Motor neuron (in vitro differentiated cells): Measurements from ENCODE around the gene BTRC. TPM values are rescaled to one million over a fixed set of nuclear protein-coding genes. Genes with fewer than 3 reads are reported as not detected.
A peak's percentile ranks its signal among the peaks of the same experiment; 100 is the strongest.
"Not testable (repeated sequence)": the region's sequence is repeated elsewhere in the genome, so short reads cannot be mapped to it uniquely, and the experiment has no call there.

ENCODE experiments used
- ATAC-seq, 8 experiments: fragments of 200-7000 bp; cut with Tn5 transposase; replicated peaks in 6 of 8; 2 replicates each; pipeline ENCODE4 v1.8.0; 2021; ENCODE audit warnings: mild to moderate bottlenecking in 8 of 8, moderate library complexity in 8 of 8
- H3K27ac ChIP-seq, 2 donors: fragments of 250-450 bp; sonication (Bioruptor Pico); 2 replicates each; pipeline ENCODE4 v1.9.0; 2021; ENCODE audit warnings: antibody characterized with exemption in 2 of 2, mild to moderate bottlenecking in 2 of 2, moderate library complexity in 1 of 2
- H3K4me1 ChIP-seq, 2 donors: fragments of 250-450 bp; sonication (Bioruptor Pico); replicated peaks in 1 of 2; 2 replicates each; pipeline ENCODE4 v1.6.1; 2021; ENCODE audit warnings: antibody characterized with exemption in 2 of 2, mild to moderate bottlenecking in 2 of 2, moderate library complexity in 1 of 2
- H3K4me3 ChIP-seq, 5 donors: fragments of 250-450 bp; sonication (Bioruptor Pico); 2 replicates each; pipeline ENCODE4 v1.9.0; 2021; ENCODE audit warnings: antibody characterized with exemption in 5 of 5, mild to moderate bottlenecking in 5 of 5, moderate library complexity in 4 of 5
- WGBS, 10 experiments: fragments of 450-650 bp; shearing (Covaris generic); methylation state at CpG; one replicate each; pipeline ENCODE4 v1.0.0; 2022; 5-methylcytosine and 5-hydroxymethylcytosine counted together
- in situ Hi-C, 9 experiments: fragments of 400-800 bp; cut with MboI; loops; one replicate each; pipeline ENCODE4 v1.15.0; 2021; ENCODE audit warnings: low sequenced_read_pairs in 9 of 9, low pct_unique_long_range_greater_than_20kb in 2 of 9; ENCODE audit not compliant: unreplicated experiment in 9 of 9
- total RNA-seq, 8 experiments: library from RNA; unstranded; fragments of 300-600 nt; gene quantifications; 2 replicates each; pipeline versions ENCODE4 v1.2.3 to v1.2.4, GENCODE V29; 2022

Gene BTRC
- total RNA-seq, 8 experiments from 2014 or later, result 18.5 to 27.5 (median 20.1) TPM

DNA sequence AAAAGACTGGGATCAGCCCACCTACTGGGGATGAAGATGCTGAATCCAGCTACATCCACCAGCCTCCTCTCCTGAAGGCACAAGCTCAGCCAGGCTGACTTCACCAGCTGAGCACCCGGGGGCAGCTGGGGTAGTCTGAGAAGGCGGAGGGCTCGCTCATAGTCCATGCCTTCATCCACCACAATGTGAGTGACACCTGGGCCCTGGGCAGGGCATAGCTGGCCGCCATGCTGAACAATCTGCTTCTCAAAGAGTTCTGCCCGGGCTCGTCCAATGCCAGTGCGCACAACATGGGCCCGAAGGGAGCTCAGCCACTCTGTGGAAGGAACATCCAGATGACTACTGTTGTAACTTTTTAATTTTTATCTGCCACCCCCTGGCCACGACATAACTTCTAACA is 231.9 kb downstream of the BTRC start:
- WGBS, 10 experiments, result 86 to 100% (median 99%) methylated on average over 1 to 7 of the region's 9 CpGs; no CpG with 5 or more reads in 6 of the 10 experiments
- in situ Hi-C loops, result no loop called here
- Histone ChIP-seq H3K4me3 (no peak overlapping the region), H3K4me1 (peaks cover 8 to 14% of the 10 kb centered on the region in 2 donors), H3K27ac (no peak overlapping the region)
- no peak for ATAC-seq

DNA sequence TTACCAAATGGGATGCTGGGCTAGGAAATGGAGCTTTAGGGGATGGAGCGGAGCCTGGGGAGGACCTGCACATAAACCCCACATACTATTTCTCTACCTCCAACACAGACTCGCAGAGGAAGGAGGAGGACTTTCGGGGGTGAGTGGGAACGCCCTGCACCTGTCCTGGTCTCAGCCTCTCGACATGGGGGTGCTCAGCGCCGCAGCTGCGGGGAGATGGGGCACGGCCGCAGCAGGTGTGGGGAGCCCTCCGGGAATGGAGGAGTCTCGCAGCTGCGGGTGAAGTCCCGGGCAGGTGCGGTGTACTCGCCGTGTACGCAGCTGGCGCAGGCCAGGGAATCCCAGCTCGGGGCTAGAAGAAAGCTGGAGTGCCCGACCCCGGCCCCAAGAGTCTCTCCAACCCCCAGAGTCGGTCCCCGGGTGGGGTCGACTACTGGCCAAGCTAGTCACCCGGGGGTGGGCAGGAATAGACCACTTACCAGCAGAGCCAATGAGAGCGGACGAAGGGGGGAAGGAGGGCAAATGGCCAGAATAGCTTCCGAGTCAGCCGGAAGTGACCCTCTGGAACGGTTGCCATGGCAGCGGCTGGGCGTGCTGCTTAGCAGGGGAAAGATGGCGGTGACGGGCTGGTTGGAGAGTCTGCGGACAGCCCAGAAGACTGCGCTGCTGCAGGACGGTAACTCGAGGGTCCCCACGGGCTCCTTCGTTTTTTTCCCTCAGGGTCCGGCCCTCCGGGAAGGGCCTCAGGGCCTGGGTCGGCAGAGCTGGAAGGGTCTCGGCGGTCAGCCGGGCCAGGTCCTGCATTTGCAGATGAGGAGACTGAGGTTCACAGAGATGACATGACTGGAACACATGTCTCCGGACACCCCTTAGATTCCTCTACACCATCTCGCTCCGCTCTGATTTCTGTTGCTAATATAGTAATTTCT is 234.0 kb downstream of the BTRC start, which contains the start of the genes DPCD and POLL:
Gene DPCD, plus strand, starts transcription at position 597 of the 929 bp plus-strand sequence. Its CDS starts 16 bp downstream, at position 613.
Gene POLL, minus strand, starts transcription at position 533 of the 929 bp plus-strand sequence. CDS start 897 bp downstream, outside the sequence.
- in situ Hi-C loops, result no loop called here
- 0 to 22% (median 2%) methylated on average over 5 to 16 of the region's 50 CpGs; no CpG with 5 or more reads in 6 of the 10 experiments for WGBS, 10 experiments
- Histone ChIP-seq H3K4me3 (peak within 1 kb of the TSS; percentile 57 to 99 (median 86)), H3K27ac (peak within 1 kb of the TSS; percentile 36 to 69), H3K4me1 (peaks cover 8 to 14% of the 10 kb centered on the region in 2 donors)
- peak; percentile 92 to 99 (median 99) for ATAC-seq

DNA sequence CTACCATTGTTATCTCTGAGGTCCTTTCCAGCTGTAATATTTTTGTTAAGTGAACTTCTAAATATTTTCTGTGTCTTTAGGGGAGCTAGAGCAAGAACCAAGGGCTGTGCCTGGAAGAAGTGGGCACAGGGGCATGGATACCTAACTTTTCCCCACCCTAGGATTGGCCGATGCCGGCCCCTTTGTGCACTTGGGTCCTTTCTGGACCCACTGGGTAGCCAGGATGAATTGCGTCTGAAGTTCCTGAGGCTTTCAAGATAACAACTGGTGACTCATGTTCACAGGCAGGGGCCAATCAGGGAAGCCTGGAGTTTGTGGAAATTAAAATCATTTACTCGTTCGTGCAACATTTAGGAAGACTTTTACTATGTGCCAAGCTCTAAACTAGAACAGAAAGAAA is 234.9 kb downstream of the BTRC start:
- ATAC-seq, result peak in 2 of 8 experiments; percentile 13 to 38
- in situ Hi-C loops, result no loop called here
- H3K4me3 ChIP-seq, result peak overlapping the region; percentile 57 to 99 (median 86)
- peaks cover 8 to 14% of the 10 kb centered on the region in 2 donors for H3K4me1 ChIP-seq
- 20 to 100% (median 45%) methylated on average over 1 to 5 of the region's 5 CpGs; no CpG with 5 or more reads in 2 of the 10 experiments for WGBS, 10 experiments
- no peak overlapping the region for H3K27ac ChIP-seq

DNA sequence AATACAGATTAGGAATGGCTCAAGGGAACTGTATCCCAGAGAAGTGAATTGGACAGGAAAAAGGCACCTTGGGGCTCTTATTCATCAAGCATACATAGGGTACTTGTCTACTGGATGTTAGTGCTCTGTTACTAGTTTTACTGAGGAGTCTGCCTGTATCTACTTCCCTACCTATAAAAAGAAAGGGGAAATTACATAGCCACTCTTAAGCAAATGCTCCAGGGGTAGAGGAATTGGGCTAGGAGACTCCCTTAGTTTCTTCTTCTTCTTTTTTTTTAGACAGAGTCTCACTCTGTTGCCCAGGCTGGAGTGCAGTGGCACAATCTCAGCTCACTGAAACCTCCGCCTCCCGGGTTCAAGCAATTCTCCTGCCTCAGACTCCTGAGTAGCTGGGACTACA is 239.4 kb downstream of the BTRC start:
- ATAC-seq, H3K27ac ChIP-seq, in situ Hi-C loops, H3K4me3 ChIP-seq: not testable (repeated sequence)
- H3K4me1 ChIP-seq, result peaks cover 16 to 20% of the 10 kb centered on the region in 2 donors
- WGBS, 10 experiments, result 50 to 100% (median 100%) methylated on average over 2 of the region's 2 CpGs; no CpG with 5 or more reads in 6 of the 10 experiments

DNA sequence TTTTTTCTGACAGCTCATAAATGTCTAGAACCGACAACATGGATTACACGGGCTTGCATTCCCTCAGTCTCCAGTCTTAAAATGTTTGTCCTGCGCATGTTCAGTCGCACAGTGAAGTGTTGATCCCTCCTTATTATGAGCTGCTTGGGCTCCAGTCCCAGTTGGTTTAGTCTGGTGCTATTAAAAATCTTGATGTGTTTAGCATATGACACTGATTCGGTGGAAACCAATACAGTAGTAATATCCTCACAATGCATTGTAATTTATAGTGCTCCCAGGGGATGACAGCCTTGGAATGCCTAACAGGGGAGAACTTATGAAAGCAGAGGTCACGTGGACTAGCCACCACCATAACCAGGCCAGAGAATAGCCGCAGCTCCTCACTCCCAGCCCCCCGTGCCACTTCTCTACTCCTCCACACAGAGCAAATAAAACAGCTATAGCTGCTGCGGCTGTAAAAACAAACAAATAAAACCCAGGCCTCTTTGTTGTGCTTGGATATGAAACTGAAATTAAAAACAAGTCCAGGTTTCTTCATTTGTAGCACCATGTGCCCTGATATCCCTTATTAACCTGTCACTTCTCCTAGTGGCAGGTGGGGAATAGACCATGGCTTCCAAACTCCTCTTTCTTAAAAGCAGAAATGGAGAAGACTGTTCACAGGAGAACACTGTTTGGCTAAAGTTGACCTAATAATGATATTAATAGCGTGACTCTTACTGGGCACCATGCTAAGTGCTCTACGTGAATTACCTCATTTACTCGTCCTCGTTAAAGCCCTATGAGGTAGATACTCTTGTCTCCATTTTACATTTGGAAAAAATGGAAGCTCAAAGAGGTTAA is 241.8 kb downstream of the BTRC start:
- WGBS, 10 experiments, result 57 to 98% (median 85%) methylated on average over 3 to 11 of the region's 13 CpGs
- Histone ChIP-seq H3K4me1 (peaks cover 13 to 16% of the 10 kb centered on the region in 2 donors), H3K27ac (no peak overlapping the region), H3K4me3 (no peak overlapping the region)
- peak in 7 of 8 experiments; percentile 33 to 98 (median 77) for ATAC-seq
- in situ Hi-C loops, result no loop called here

DNA sequence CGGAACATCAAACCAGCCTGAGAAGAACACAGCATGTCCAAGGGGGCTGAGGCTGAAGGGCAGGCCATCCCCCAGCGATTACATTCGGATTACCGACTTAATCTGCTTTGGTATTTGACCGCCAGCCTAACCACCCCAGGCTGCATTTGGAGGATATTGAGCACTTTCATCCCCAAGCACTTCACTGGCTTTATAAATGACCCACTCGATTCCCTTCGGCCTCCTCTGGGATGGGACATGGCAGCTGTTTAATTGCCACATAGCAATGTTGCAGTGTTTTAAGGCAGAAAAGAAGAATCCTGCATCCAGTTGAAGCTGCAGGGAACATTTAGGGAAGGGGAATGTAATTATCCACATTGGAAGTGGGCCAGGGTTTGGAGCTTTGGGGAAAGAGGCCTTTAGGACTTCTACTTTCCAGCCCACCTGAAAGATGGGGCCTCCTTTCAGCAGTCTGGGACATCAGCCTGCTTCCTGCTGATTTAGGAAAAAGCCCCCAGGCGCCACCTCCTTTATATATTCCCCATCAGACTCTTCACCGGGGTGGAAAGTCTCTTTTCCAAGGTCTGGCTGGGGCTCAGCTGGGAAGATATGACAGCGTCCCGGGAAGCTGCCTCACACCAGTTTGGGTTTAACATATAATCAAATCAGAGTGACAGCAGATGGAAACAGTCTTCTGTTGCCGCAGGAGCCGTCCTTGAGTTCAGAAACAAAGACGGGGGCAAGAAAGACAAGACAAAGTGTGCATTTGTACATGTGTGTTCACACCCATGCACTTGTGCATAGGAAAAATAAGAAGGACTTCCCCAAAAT is 243.3 kb downstream of the BTRC start:
- in situ Hi-C loops, result no loop called here
- WGBS, 10 experiments, result 75 to 100% (median 79%) methylated on average over 1 to 12 of the region's 14 CpGs
- peak in 1 of 8 experiments; percentile 12 for ATAC-seq

DNA sequence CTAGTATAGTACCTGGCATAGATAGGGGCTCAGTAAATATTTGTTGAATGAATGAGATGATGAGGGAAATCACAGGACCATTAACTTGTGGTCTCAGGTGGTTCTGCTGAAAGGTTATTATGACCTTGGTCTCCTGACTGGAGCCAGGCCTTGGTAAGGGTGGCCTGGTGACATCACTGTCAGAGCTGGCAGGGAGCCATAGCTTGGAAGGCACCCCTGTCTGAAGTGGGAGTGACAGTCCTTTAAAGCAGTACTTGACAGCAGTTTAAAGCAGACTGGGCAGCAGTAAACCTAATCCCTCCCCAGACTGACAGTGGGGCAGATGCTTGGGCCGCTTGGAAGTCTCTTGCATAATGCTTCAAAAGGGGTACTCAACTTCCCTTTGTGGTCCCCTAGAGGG is 247.6 kb downstream of the BTRC start:
- in situ Hi-C loops, result loop anchor here in 6 of 9 experiments (10.0 to 25.0 kb wide), 3 partner anchors 161 to 186 kb away; partner anchors contain the start of genes FGF8 (in 4 of the 6) and NPM3 (in 2 of the 6)
- H3K27ac ChIP-seq, result no peak overlapping the region
- no peak overlapping the region for H3K4me3 ChIP-seq
- whole genome bisulfite sequencing, 10 experiments, result 40 to 86% (median 80%) methylated on average over 1 of the region's 1 CpG; no CpG with 5 or more reads in 7 of the 10 experiments
- ATAC-seq, result no peak
- H3K4me1 ChIP-seq, result no peaks in the 10 kb centered on the region

More for the DNA sequence above, 243.3 kb downstream of the BTRC start:
- no peak overlapping the region for H3K4me3 ChIP-seq
- no peak overlapping the region for H3K27ac ChIP-seq
- H3K4me1 ChIP-seq, result peaks cover 13 to 16% of the 10 kb centered on the region in 2 donors

DNA sequence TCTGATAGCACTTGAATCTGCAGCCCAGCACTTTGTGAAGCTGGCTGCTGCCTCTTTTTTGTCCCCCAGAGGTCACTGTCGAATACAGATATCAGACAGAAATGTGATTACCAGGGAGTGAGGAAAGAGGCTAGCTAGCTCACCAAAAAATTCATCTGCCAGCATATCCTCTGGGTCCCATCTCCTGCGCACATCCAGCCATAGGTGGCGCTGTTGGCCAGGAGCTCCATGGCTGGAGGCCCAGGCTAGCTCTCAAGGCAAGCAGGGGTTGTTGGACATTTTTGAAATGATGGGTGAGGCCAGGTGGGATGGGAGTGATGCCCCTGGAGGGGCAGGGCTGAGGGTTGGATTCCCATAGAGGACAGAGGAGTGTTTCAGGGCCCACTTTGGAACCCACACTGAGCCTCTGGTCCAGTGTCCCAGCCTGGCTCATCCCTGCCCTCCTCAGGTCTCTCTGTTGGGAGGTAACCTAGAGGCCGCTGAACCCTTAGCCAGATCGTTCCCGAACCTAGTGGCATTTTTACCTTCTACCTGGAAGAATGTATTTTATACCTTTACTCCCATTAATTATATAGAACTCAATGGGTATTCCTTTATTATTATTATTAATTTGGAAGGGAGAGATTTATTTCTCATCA is 248.9 kb downstream of the BTRC start:
- in situ Hi-C loops, result loop anchor here in 6 of 9 experiments (10.0 to 25.0 kb wide), 3 partner anchors 159 to 184 kb away; partner anchors contain the start of genes FGF8 (in 4 of the 6) and NPM3 (in 2 of the 6)
- WGBS, 10 experiments, result 0 to 75% (median 54%) methylated on average over 1 to 4 of the region's 6 CpGs; no CpG with 5 or more reads in 1 of the 10 experiments
- Histone ChIP-seq H3K27ac (no peak overlapping the region), H3K4me1 (no peaks in the 10 kb centered on the region), H3K4me3 (no peak overlapping the region)
- ATAC-seq, result peak; percentile 99 to 100 (median 100)

Other genes starting within 250 kb of the BTRC start
- under 1 TPM in 5 of 8 experiments, not detected in 3; 0.05 to 0.66 (median 0.45) TPM for gene TLX1, start 222.9 kb upstream of the BTRC start, total RNA-seq
- gene LBX1, start 124.7 kb upstream of the BTRC start, total RNA-seq, result 10 to 100 TPM in 3 of 8 experiments, 1 to 10 TPM in 3, under 1 TPM in 2; 0.29 to 58.6 (median 1.8) TPM
- gene POLL, start 234.1 kb downstream of the BTRC start, total RNA-seq, result 10 to 100 TPM; 12.5 to 28.0 (median 16.3) TPM
- 100 to 1,000 TPM in 1 of 8 experiments, 10 to 100 TPM in 7; 28.9 to 105 (median 64.7) TPM for gene DPCD, start 234.2 kb downstream of the BTRC start, total RNA-seq